Measurements from ENCODE around the gene PPP1R16B. TPM values are rescaled to one million over a fixed set of nuclear protein-coding genes. Genes with fewer than 3 reads are reported as not detected.

Gene PPP1R16B
- total and polyA plus RNA-seq, 10 of the 15 experiments (the other 5 are each of a cell fraction or from before 2014, with no cell fraction given), result 13.4 to 90.2 (median 66.7) TPM

GRCh38 chr20:38863024-38863851 lies 57.7 kb downstream of the PPP1R16B start (continued):
- TF ChIP-seq RELB (IDR thresholded peaks at IDR 0.05; ENCODE audit: low read depth) (peak; percentile 87), MEF2B (IDR thresholded peaks at IDR 0.05; ENCODE audit: partially characterized antibody, poor library complexity, severe bottlenecking) (peak; percentile 46), NR2F1 (conservative IDR thresholded peaks at IDR 0.05) (peak; percentile 84), IKZF1 (conservative IDR thresholded peaks at IDR 0.05) (peak; percentile 97), NKRF (conservative IDR thresholded peaks at IDR 0.05) (no peak), SMARCA5 (IDR thresholded peaks at IDR 0.05) (peak; percentile 72), SUZ12 (IDR thresholded peaks at IDR 0.05; ENCODE audit: unreplicated experiment) (no peak), BHLHE40 (IDR thresholded peaks at IDR 0.05; ENCODE audit: borderline replicate concordance in 1 of 2, low read depth in 2 of 2, low read length in 1 of 2) (peak; percentile 32 to 51; a peak in 1 of 4 replicates), NFIC (IDR thresholded peaks at IDR 0.05; ENCODE audit: low read depth, low read length) (peak; percentile 81), GATAD2B (conservative IDR thresholded peaks at IDR 0.05; ENCODE audit: low read depth) (peak; percentile 79; the same call in 1 of the 2 replicates), USF1 (IDR thresholded peaks at IDR 0.05; ENCODE audit: borderline replicate concordance, extremely low read length, insufficient read depth, low read depth, low read length) (no peak), EP300 (IDR thresholded peaks at IDR 0.05; ENCODE audit: borderline replicate concordance in 1 of 2, control insufficient read depth in 1 of 2, low read depth in 2 of 2, low read length in 2 of 2) (peak; percentile 43 to 68; a peak in 1 of 4 replicates), MTA2 (IDR thresholded peaks at IDR 0.05; ENCODE audit: low read depth) (peak; percentile 63), RFX5 (IDR thresholded peaks at IDR 0.05; ENCODE audit: low read depth, low read length) (no peak), POLR2A (IDR thresholded peaks at IDR 0.05; ENCODE audit: low read depth, low read length) (peak; percentile 44; the same call in 1 of the 2 replicates), BACH1 (IDR thresholded peaks at IDR 0.05; ENCODE audit: borderline replicate concordance) (peak; percentile 51; the same call in 1 of the 2 replicates), ZBTB33 (IDR thresholded peaks at IDR 0.05) (no peak), IRF4 (IDR thresholded peaks at IDR 0.05; ENCODE audit: low read depth, low read length) (peak; percentile 33), SMC3 (IDR thresholded peaks at IDR 0.05; ENCODE audit: borderline replicate concordance, low read length) (peak; percentile 12; the same call in 1 of the 2 replicates), CBFB (IDR thresholded peaks at IDR 0.05; ENCODE audit: low read depth) (peak; percentile 89)

Measured in GM12878 (cell line).